Mesodermal cell (in vitro differentiated cells): ENCODE data around the gene ITIH4.

ENCODE experiments used
- H3K27ac ChIP-seq: 2 replicates; pipeline ENCODE4 v1.7.0; 2013; ENCODE audit warnings: mild to moderate bottlenecking, low read depth, low read length, moderate library complexity; ENCODE audit not compliant: severe bottlenecking
- H3K36me3 ChIP-seq: 2 replicates; pipeline ENCODE4 v1.7.1; 2013; ENCODE audit warnings: mild to moderate bottlenecking, low read length, moderate library complexity; ENCODE audit not compliant: control insufficient read depth, insufficient read depth
- H3K4me1 ChIP-seq: one replicate; pipeline ENCODE4 v1.7.1; 2013; ENCODE audit warnings: mild to moderate bottlenecking, low read length; ENCODE audit not compliant: insufficient read depth, control insufficient read depth, poor library complexity, severe bottlenecking
- H3K4me3 ChIP-seq: 2 replicates; pipeline ENCODE4 v1.7.0; 2013; ENCODE audit warnings: low read length, control low read depth, mild to moderate bottlenecking; ENCODE audit not compliant: insufficient read depth, poor library complexity, severe bottlenecking; ENCODE audit errors: extremely low read depth
- H3K9me3 ChIP-seq: 2 replicates; pipeline ENCODE4 v1.7.1; 2013; ENCODE audit warnings: mild to moderate bottlenecking, low read length, moderate library complexity; ENCODE audit not compliant: control insufficient read depth
- WGBS, 2 experiments: methylation state at CpG; one replicate each; pipeline ENCODE4 v1.1.5; 2013; ENCODE audit warnings: missing lambda C conversion rate in 2 of 2; ENCODE audit not compliant: insufficient coverage in 2 of 2; 5-methylcytosine and 5-hydroxymethylcytosine counted together

ITIH4 gene

DNA sequence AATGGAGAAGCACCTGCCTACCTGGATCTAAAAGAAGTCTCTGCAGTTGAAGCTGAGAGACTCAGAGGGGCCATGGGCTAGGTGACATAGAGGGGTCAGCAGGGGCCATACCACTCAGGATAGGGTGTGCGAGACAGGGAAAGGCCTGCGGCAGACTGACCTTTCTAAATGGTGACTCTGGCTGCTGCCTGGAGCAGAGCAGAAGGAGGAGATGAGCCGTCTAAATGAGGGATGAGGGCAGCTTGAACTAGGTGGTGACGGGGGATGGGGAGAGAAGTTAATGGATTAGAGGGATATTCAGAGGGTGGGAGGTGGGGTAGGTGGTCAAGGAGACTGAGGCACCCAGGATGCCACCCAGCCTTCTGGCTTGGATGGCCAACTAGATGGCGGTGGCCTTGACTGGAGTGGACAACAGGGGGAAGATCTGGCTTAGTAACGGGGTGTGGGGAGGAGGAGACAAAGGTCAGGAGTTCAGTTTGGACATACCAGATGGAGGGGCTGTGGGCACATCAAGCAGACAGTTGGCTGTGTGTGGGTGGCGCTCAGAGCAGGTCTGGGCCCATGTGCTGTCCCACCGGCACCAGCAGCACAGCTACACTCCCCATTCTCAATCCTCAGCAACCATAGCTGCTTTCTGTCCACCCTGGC lies 56.3 kb downstream of the ITIH4 start:
- Histone ChIP-seq H3K36me3 (no peaks in the 10 kb centered on the region), H3K27ac (no peak overlapping the region), H3K4me3 (no peak overlapping the region), H3K9me3 (no peaks in the 10 kb centered on the region), H3K4me1 (no peaks in the 10 kb centered on the region)
- WGBS, 2 experiments, result 81 to 87% methylated on average over 7 of the region's 8 CpGs

DNA sequence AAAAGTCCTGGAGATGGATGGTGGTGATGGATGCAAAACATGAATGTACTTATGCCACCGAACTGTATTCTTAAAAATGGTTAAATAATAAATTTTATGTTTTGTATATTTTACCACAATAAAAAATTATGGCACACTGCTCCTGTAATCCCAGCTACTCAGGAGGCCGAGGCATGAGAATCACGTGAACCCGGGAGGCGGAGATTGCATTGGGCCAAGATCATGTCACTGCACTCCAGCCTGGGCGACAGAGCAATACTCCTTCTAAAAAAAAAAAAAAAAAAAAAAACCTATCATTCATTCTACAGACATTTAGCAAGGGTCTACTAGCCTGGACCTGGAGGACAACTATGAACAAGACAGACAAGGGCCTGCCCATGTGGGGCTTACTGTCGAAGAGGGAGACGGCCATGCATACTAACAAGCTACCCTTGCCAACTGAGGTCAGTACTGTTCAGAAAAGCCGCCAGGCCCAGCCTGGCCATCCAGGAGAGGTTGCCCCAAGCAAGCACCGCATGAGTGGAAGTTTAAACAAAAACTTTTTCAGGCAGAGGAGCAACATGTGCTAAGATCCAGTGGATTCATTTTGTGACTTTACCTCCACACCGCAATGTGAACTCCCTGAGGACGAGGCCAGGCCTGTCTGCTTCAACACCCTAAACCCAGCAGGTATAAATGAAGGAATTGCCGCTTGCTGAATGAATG lies 57.0 kb downstream of the ITIH4 start:
- Histone ChIP-seq H3K4me1 (no peaks in the 10 kb centered on the region), H3K4me3 (no peak overlapping the region), H3K9me3 (no peaks in the 10 kb centered on the region), H3K36me3 (no peaks in the 10 kb centered on the region), H3K27ac (no peak overlapping the region)
- WGBS, 2 experiments, result 96 to 97% methylated on average over 7 to 10 of the region's 13 CpGs

DNA sequence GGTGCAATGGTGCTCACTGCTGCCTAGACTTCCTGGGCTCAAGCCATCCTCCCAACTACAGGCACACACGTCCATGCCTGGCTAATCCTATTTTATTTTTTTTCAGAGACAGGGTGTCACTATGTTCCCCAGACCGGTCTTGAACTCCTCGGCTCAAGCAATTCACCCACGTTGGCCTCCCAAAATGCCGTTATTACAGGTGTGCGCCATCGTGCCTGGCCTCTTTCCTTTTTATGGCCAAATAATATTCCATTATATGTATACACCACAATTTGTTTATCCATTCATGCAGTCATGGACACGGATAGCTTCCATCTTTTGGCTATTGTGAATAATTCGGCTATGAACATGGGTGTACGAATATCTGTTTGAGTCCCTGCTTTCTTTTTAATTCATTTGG lies 58.8 kb downstream of the ITIH4 start:
- H3K9me3 ChIP-seq, result no peaks in the 10 kb centered on the region
- H3K36me3 ChIP-seq, result peaks cover 17% of the 10 kb centered on the region
- H3K4me1 ChIP-seq, result no peaks in the 10 kb centered on the region
- peak overlapping the region; percentile 76 for H3K4me3 ChIP-seq
- H3K27ac ChIP-seq, result no peak overlapping the region
- 86 to 95% methylated on average over 7 to 9 of the region's 10 CpGs for WGBS, 2 experiments

DNA sequence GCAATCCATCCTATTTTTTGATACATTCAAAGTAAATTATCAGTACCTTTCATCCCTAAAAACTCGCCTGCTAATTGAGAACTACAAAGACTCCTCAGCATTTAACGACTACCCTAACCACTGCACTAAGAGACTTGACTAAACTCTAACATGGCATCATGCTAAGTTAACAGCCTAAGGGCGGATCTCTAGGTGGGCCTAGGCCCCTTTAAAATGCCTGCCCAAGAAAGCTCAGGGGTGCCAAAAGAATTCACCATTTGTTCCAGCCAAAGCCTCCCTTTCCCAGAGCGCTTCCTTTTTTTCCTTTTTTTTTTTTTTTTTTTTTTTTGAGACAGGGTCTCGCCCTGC lies 59.2 kb downstream of the ITIH4 start:
- Histone ChIP-seq H3K4me1 (no peaks in the 10 kb centered on the region), H3K36me3 (peaks cover 21% of the 10 kb centered on the region), H3K9me3 (no peaks in the 10 kb centered on the region), H3K27ac (peak overlapping the region; percentile 79), H3K4me3 (peak overlapping the region; percentile 76)
- 42 to 76% methylated on average over 3 of the region's 5 CpGs for WGBS, 2 experiments

DNA sequence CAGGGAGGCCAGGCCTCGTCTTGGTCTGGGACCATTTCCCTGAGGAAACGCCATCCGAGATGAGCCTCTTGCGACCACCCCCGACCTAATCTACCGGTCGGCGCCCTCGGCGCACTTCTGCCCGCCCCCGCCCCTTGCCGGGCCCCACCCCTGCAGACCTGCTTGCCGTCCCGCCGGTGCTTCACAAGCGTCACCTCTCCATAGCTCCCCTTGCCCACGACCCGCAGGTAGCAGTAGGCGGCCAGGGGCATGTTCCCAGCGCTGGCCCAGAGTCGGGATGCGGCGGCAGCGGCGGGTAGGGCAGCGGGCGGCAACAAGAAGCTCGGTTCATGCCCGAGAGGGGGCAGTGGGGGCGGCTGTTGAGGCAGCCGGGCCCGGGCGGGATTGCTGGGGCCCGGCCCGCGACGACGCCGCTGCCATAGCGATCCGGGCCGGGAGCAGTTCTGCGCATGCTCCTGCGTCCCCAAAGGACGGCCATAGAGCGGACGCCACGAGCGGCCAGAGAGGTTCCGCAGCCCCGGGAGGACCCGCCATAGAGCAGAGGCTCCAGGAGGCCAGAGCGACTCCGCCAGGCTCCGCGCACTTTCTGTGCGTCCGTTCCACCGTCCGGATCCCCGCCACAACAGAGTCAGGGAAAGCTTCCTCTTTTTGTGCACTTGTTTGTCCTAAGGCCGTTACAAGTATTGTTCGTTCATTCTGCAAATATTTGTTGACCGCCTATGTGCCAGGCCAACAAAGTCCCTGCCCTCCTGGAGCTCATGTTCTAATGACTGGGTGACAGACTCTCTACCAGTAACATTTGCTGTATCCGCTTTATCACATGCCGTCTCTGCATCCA lies 59.8 kb downstream of the ITIH4 start, which contains the start of gene NEK4:
Gene NEK4 (minus strand): TSS at position 445 of the 838 bp plus-strand sequence. CDS start 194 bp downstream, at position 251.
- H3K9me3 ChIP-seq, result no peaks in the 10 kb centered on the region
- 1 to 2% methylated on average over 50 to 60 of the region's 67 CpGs for whole genome bisulfite sequencing, 2 experiments
- H3K4me1 ChIP-seq, result no peaks in the 10 kb centered on the region
- peaks cover 27% of the 10 kb centered on the region for H3K36me3 ChIP-seq
- peak within 1 kb of the TSS; percentile 76 for H3K4me3 ChIP-seq
- peak within 1 kb of the TSS; percentile 79 for H3K27ac ChIP-seq

DNA sequence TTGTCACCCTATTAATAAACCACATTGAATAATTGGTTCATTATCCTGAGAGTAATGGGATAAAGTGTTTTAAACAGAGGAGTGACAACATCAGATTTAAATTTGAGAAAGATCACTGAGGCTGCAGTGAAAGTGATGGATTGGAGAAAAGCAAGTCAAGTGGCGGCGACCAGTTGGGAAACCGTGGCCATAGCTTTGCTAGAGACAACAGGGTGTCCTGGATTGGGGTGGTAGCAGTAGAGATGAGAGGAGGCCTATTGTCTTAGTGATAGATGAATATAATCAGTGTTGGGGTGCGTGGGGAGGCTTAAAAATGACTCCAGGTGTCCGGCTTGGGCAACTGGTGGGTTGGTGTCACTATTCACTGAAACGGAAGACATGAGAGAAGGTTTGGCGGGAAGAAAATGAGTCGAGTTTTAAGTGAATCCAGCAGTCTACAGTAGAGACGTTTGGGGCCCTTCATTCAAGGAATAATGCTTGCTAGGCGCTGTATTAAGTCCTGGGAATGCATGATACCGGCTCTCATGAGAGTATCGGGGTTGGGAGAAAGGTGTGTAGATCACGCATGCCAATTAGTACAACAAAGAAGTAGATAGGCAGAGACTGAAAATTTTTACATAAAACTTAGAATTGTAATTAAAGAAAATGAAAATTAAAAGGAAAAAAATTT lies 60.6 kb downstream of the ITIH4 start:
- Histone ChIP-seq H3K9me3 (no peaks in the 10 kb centered on the region), H3K36me3 (peaks cover 34% of the 10 kb centered on the region), H3K4me1 (no peaks in the 10 kb centered on the region), H3K4me3 (peak overlapping the region; percentile 76), H3K27ac (no peak overlapping the region)
- WGBS, 2 experiments, result 27% methylated on average over 8 to 10 of the region's 13 CpGs

DNA sequence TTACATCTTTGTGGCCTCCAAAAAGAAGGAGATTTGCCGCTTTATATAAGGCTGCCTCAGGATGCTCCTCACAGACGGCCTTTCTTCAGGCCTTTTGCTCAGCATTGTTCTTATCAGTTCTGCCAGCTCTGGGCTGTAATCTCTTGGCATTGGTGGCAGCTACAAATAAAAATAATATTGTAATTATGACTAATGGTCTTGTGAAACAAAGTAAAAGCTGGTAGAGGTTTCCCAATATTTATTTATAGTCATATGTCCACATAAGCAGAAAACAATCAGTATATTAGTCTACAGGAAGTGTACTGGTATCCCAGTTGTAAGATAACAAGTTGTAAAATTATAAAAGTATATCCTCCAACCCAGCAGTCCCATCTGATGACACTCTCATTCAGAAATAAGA lies 67.0 kb downstream of the ITIH4 start:
- H3K4me1 ChIP-seq, result no peaks in the 10 kb centered on the region
- no peak overlapping the region for H3K27ac ChIP-seq
- peaks cover 89% of the 10 kb centered on the region for H3K36me3 ChIP-seq
- WGBS, 2 experiments, result 100% methylated on average over 2 of the region's 2 CpGs
- H3K9me3 ChIP-seq, result no peaks in the 10 kb centered on the region
- H3K4me3 ChIP-seq, result no peak overlapping the region
